KBM-7 (cell line): ENCODE results near the gene CST9.
"Not testable (repeated sequence)": the region's sequence is repeated elsewhere in the genome, so short reads cannot be mapped to it uniquely, and the experiment has no call there.

Experiments used
- DNase-seq: peaks from one replicate; pipeline ENCODE4 v3.0.0-alpha.2; 2015
- in situ Hi-C: fragments of 300-500 bp; cut with MboI; formaldehyde crosslinking; loops from 2 replicates; pipeline ENCODE4 v1.14.3; 2020; ENCODE audit warnings: low sequenced_read_pairs, low pct_unique_long_range_greater_than_20kb, mixed read lengths

CST9 gene

DNA sequence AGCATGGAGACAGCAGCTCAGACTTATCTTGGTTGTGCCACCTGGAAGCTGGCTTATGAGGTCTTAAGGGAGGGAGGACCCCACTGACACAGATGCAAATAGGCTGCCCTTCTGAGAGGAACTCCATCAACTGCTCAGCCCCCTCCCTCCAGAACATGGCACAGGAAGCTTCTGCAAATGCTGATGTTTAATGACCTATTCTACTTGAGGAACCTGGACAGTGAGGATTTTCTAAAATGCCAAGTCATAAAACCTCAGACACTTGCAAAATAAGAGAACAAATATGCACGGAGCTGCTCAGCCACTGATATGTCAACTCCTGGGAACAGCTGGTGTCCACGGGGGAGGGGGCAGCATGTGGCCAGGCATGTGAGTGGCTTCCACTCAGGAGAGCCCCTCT is 3.5 kb downstream of the CST9 start:
- peak; percentile 17 for DNase-seq
- in situ Hi-C loops: no loop called here

DNA sequence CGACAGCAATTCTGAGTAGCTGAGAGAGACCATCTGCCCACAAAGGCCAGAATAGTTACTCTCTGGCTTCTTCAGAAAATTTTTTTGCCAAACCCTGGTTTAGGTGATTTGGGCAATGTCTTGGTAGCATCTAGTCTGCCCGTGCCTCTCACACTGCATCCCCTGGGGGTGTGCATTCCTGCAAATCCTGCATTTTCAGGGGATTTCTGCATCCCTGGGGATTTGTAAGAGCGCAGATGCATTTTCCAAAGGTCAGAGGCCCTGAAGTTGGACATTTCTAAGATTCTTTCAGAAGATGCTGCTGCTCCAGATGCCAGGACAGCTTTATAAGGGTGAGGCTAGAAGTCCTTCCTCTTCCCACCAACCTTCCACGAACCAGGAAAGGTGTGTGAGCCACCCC is 4.0 kb downstream of the CST9 start:
- DNase-seq: no peak
- in situ Hi-C loops: no loop called here

DNA sequence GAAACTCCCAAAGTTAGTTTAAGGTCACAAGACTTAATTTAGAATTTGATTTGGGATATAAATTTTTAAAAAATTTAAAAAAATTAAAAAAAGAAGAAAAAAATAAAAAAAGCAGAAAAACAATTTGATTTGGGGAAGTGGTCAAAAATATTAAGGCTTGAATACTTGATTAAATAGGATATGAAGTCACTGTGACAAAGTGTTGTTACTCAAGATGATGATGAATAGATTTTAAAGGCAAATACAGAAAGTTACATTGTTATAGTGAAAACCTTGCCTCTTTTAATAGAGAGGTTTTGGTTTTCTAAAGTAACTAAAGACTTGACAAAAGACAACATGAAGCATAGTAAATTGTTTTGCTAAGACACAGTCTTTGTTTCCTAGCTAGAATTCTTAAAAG is 7.2 kb downstream of the CST9 start:
- DNase-seq: no peak
- in situ Hi-C loops: no loop called here

DNA sequence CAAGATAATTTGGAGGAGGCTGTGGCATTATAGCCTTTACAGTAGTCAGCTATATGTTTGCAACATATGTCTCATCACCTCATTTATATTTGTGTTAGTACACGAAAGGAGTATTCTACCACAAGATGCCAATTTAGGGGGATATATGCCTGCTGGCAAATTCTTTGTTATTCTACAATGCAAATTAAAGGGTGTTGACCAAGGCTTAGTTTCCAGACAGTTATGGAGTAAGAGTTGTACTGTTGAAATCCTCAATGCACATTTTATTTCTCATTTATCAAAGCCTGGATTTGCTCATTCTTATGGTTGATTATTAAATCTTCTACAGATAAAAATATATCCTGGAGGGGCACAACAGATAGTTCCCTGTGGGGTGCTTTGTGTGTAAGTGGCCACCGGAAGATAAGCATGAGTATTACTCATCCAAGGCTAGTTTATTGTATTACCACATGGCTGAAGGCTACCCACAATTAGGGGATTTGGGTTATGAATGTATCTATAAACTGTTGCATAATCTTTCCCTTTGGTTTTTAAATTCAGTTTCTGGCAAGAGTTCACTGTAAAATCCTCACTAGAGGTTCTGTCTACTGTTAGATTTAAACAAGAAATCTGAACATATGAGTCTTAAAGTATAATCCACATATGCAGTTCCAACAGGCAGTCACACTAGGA is 9.0 kb downstream of the CST9 start:
- DNase-seq: no peak

DNA sequence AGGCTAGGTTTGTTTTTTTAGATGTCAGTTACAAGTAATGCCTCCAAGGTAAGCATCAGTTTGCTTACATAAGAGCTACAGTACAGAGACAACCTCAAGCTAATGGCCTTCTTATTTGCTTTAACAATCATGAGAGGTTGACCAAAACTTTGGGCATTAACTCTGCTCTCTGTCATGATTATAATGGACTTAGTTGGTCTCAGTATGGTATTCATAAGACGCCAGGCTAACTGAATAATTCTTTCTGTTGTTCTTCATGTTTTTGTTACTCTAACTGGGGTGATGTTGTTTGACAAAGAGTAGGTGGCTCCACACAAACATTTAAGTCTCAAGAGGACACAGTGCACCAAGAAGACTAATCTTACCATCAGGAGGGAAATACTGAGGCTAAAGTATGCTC is 9.8 kb downstream of the CST9 start:
- in situ Hi-C loops: no loop called here
- DNase-seq: no peak

More for the DNA sequence above, 9.0 kb downstream of the CST9 start:
- in situ Hi-C loops: no loop called here

DNA sequence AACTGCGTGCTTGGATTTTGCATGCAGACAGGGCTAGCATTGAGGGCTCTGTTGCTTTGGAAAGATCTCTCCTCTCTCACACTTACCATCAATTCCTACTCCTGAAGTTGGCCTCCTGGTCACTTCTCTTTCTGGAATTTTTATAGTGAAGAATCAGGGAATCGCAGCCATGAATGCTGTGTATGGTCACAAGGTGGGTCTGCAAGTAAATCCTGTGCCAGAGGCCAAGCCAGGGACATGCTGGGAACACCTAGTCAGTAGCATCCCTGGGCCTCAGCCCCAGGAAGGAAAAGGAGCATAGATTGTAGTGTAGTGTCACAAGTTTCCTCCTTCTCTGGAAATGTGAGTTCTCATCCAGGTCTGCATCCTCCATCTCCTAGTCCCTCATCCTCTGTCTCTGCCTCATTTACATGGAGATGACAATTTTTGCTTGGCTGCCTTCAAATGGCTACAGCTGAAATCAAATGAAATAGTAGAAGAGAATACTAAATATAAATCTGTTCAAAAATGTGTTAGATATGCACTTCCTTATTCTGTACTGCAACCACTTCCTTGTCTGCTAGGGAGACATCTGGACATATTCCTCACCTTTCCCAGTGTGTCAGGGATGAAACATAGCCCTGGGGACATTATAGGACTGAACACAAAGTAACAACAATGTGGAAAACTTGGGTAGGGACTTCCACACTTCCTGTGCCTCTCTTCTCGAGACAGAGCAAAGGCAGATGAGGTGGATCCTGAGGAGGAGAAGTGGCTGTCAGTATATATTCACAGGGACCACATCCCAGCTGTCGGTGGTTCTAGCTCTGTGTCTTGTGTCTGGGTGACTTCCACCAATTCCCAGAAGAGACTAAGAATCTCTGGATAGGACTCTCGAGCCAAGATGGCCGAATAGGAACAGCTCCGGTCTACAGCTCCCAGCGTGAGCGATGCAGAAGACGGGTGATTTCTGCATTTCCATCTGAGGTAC is 17.0 kb downstream of the CST9 start:
- in situ Hi-C loops: no loop called here
- DNase-seq: no peak

DNA sequence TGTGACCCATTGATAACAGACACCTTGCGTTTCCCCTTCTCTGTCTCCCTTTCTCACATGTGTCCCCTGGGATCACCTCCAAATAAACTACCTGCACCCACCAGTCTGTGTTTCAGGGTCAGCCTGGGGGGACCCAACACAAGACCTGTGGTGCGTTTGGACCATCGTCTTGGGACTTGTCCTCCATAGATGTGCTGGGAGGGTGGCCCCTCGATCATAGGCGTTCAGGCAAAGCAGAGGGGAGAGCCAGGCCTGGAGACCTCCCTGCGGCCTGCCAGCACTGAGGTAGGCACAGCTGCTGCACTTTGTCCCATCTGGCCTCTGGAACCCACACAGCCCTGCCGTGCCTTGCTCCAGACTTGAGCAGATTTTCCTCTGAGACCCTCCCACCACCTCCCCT is 18.1 kb downstream of the CST9 start:
- in situ Hi-C loops: no loop called here
- DNase-seq: no peak

DNA sequence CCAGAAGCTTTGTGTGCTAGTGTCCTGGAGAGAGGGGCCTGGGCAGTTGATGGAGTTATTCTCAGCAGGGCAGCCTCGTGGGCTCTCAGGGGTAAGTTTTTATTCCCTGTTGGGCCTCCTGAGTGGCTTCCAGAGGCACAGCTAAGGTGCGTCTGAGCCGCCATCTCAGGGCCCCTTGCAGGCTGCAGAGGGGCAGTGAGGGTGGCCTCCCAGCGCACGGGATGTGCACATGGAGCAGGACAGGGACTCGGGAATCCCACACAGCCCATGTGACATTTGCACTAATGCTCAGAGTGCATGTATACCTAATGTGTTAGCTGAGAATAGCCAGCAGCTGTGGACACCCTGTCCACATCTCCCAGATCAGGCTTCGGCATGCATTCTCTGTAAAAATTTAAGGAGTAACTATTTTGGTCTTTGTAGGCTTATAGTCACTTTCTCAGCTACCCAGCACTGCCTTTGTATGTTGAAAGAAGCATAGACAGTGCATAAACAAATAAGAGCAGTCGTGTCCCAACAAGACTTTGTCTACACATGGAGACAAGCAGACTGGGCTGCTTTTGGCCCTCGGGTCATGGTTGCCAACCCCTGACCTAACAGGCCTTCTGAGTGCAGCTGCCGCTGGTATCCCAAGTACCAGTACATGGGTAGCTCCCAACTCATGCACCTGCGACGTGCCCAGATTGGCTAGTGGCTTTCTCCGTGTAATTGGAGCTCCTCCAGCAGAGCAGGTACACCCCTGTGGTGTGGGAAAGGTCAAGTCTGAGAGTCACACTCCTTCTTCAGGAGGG is 18.8 kb downstream of the CST9 start:
- in situ Hi-C loops: no loop called here
- no peak for DNase-seq

DNA sequence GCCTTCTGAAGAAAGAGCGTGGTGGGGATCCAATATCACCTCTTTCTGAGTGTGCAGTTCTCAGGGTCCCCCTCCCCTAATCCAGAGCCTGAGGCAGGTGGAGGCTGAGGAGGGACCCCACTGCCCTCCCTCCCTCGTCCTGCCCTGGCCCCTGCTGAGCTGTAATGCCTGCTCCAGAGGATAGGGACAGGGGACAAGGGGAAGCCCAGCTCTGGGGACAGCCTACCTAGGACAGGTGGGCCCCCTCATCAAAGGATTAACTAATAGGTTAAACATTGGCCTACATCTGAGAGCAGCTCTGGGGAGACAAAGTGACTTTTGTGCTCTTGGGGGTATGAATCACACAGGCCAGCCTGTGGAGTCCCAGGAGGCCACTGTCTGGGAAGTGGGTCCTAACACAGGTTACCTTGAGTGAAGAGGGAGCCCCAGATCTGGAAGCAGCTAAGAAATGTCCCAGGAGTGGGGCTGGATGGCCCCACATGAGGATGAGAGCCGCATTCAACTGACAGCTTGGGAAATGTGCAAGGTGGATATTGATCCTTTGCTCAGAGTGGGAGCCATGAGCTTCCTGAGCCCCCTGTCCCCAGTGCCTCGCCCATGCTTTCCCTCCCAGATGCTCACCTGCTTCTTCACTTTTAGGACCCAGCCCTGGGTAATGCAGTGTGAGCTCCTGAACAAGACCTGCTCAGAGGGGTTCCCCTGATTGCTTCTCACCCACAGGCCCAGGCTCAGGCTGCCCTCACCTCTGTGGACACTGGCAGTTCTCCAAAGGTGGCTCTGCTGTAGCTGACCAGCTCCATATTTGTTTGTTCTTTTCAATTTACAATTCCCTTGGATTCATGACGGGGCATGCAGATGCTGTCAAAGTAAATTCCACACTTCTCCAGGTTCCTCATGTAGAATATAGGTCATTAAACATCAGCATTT is 19.6 kb downstream of the CST9 start:
- no peak for DNase-seq
- in situ Hi-C loops: no loop called here

DNA sequence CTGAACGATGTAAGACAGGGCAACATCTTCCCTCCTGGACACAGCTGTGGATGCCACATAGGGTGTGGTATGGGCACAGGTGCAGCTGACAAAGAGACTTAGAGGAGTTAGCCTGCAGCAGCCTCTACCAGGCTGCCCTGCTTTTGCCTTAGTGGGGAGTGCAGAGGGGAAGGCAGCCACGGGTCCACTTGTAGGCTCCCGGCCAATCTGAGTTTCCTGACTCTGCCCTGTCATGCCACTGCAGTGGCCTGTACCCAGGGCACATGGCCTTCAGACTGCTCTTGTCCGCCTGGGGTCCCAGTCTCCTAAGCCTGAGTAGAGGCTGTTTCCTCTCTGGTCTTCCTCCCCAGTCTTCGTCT is 20.3 kb downstream of the CST9 start:
- no peak for DNase-seq
- in situ Hi-C loops: no loop called here

DNA sequence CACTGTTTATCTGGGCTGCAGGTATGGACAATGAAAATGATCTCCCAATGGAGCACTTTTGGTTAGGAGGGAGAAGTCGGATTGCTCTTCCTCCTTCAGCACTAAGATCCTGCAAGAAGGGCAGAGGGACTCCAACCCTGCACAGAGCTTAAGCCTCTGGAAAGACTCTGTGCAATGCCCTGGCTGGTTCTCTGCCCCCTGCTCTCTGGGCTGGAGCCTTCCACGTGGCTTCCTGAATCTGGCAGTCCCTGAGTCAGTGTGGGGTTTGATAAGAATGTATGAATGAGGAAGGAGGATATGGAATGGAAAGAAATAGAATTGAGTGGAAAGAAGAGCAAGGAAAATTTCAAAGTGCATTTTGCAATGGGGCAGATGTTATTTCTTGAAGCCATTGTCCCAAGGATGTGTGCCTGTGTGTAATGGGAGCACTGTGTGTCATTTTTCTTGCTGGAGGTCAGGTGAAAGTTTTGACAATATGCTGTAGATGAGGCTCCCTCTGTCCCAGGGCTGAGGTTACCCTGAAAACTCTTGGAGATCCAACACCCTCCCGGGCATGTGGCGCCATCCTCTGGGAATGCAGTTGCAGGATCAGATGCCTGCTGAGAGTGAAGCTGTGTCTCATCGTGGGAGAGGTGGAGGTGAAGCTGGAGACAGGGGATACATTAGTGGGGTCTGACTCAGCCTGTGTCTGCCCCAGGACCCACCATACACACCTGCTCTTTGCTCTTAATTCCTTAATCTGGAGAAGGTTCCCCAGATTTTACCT is 21.1 kb downstream of the CST9 start:
- DNase-seq: no peak
- in situ Hi-C loops: no loop called here

DNA sequence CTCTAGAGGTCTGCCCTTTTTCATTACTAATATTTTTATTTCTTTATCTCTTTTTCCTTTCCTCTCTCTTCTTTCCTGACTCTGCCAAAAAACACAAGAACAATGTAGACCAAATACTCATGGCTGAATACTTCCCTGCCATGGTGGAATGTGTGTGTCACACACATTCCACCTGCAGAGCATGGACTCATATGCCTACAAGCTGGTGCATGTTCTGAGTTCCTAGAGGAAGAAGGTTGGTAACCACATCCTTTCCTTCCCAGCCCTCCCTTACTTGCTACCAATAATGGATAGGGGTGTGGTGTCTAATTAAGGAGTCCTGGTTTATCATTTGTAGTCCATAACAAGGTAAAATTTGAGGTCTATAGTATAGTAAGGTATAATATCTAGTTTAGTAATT is 22.2 kb downstream of the CST9 start:
- in situ Hi-C loops: no loop called here
- no peak for DNase-seq

DNA sequence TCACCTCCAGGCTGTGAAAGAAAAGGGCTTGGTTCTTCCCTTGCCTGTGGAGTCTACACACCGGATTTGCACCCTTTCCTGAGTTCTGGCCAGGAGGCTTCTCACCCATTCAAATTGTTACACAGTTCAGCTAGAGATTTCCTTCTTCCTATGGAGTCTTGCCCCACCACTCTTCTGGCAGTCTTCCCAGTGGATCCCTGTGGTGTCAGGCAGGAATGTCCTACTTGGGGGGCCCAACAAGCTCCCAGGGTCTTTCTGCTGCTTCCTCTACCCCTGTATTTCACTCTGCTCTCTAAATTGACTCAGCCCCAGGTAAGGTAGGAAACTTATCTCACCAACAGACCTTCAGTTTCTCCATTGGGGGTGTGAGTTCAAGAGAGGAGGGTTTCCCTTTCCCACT is 23.4 kb downstream of the CST9 start:
- no peak for DNase-seq
- in situ Hi-C loops: no loop called here

DNA sequence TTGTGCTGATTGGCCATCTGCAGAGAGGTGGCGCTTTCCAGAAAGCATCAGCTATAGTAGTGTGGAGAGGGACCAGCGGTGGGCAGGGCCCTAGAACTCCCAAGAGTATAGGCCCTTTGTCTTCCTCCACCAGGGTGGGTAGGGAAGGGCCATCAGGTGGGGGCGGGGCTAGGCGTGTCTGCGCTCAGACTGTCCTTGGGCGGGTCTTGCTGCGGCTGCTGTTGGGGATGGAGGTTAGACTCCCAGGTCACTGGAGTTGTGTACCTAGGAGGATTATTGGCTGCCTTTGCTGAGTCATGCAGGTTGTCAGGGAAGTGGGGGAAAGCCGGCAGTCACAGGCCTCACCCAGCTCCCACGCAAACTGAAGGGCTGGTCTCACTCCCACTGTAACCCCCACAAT is 23.9 kb downstream of the CST9 start:
- DNase-seq, in situ Hi-C loops: not testable (repeated sequence)

DNA sequence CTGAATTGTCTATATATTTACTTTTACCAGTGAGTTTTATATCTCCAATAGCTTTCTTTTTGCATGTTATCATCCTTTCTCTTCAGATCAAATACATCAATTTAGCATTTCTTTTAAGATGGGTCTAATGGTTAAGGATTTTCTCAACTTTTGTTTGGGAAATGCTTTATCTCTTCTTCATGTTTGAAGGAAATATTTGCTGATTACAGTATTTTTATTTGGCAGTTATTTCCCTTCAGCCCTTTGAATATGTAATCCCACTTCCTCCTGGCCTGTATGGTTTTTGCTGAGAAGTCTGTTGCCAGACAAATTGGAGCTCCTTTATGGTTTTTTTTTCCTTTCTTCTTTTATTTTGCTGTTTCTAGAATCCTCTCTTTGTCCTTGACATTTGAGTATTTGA is 30.7 kb downstream of the CST9 start:
- in situ Hi-C loops: no loop called here
- no peak for DNase-seq

DNA sequence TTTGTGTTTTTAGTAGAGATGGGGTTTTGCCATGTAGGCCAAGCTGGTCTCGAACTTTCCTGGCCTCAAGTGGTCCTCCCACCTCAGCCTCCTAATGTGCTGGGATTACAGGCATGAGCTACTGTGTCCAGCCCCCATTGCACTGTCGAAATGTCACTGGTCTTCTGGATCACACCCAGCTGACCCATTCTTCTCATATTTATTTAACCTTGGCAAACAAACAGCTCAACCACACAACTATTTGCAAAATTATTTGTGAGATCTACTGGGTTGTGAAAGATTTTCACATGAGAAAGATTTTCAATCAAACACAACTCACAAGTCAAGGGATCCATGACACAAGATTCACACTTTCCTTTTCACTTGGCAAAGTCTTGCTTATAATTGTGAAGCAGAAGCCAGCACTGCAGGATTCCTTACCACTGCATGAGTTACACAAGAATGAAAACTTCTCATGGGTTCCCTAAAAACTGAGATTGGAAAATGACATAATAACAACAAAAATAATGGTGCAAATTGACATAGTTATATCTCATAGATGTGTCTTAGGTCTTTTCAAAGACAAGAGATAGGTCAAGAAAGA is 35.4 kb downstream of the CST9 start:
- in situ Hi-C loops: no loop called here
- no peak for DNase-seq

DNA sequence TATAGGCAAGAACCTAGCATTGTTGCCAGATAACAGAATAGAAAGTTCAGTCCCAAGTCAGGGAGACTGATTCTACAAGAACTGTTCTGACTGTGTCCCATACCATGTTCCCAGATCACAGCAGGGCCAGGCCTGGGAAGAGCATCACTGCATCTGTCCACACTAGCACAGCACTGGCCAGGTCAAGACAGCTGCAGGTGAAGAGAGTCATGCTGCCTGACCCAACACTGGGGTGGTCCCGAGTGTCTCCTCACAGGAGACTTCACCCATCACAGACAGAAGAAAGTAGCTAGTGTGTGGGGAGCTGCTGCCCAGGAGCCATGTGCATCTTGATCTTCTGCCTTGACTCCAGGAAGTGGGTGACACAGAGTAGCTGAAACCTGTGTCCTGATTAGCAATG is 36.1 kb downstream of the CST9 start:
- in situ Hi-C loops: no loop called here
- no peak for DNase-seq

DNA sequence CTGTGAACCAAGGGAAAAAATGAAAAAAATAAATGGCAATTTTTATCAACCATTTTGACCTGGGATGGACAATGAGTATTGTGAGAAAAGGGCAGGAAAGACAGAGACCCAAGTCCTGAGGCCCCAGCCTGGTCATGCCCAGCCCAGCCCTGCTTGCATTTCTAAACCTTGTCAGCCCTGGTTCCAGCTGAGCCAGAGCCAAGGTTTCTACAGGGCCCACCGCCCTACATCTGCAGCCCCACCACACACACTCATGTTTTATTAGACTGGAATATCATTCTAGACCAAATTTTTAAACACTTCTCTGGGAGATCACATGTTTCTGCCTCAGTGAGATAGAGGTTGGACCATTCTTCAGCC is 36.8 kb downstream of the CST9 start:
- in situ Hi-C loops: no loop called here
- no peak for DNase-seq
